NCI-H526 (cell line): Measurements from ENCODE around the gene ST8SIA2.

ENCODE experiments used
- DNase-seq, 2 experiments: peaks; one replicate each; lab custom pipeline; 2025; lab: John Stamatoyannopoulos, UW

The ST8SIA2 gene

GRCh38 chr15:92395098-92395635, 1.5 kb downstream of the ST8SIA2 start:
- no peak for DNase-seq

- no peak for DNase-seq
These were observed 5.7 kb downstream of the ST8SIA2 start for GRCh38 chr15:92399271-92399950.

DNA sequence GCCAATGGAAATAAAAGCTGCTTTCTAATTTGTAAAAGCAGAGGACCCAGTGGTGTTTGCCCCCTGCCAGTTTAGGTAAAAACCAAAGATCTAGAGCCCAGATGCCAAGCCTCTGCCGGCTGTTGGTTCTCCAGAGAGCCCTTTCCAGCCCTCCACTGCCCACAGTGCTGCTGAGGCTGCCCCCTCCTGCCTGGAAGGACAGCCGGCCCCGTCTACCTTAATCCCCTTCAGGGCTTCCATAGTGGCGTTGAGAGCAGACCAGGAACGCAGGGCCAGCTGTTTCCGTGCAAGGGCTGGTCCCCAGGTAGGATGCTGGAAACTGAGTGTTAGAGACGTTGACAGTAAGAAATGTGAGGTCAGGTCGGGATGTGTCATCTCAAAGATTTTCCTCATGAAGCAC, 6.9 kb downstream of the ST8SIA2 start:
- no peak for DNase-seq

- no peak for DNase-seq
These were observed 7.5 kb downstream of the ST8SIA2 start for GRCh38 chr15:92400980-92401787.

DNA sequence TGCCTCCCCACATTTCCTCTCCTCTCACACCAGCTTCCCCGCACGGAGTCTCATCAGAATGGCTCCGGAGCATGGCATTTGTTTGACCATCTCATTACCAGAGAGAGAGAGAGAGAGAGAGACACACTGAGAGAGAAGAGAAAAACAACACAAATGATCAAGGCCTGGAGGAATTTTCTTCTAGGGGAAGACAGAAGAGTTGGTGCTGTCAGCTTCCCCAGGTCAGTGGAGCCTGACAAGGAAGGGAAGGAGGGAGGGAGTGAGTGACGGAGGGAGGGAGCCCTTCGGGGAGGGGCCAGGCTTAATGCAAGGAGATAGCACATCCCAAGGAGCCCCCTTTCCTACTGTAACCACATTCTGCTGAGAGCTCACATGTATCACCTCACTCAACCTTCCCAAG, 9.1 kb downstream of the ST8SIA2 start:
- DNase-seq = no peak

GRCh38 chr15:92405942-92406341, 12.3 kb downstream of the ST8SIA2 start:
- DNase-seq = no peak

DNA sequence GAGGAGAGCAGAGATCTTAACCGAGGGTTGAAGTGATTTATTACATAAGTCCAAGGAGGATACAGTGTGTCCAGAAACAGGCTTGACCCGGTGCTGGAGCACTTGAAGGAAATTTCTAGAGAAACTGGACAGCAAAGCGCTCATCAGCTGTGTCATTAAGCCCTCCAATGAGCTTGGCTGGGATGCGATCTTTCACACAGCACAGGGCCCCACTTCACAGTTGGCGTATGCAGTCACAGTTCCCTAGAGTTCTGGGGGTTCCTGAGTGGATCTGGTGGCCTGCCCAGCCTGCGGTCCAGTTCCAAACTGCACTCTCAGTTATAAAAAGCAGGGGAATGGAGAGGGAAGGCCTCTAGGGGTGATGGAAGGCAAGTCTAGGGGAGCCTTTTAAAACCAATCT, 13.6 kb downstream of the ST8SIA2 start:
- no peak for DNase-seq

DNA sequence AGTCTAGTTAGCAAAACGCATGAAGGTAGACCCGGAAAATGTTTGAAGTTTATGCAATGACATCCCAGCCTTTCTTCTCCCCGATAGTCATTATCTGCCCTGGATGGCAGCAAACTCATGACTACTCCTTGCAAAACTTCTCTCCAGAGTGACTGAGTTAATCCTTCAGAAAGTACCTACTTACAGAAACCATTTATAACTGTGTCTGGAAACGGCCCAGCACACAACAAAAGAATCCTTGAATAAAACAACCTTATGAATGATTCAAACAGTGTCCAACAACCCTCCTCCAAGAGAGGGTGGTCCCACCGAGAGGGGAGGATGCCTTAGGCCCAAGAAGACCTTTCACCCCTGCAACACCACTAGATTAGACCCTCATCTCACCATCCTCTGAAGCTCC, 14.2 kb downstream of the ST8SIA2 start:
- no peak for DNase-seq

- DNase-seq = no peak
These were observed 15.3 kb downstream of the ST8SIA2 start for GRCh38 chr15:92409006-92409405.

DNA sequence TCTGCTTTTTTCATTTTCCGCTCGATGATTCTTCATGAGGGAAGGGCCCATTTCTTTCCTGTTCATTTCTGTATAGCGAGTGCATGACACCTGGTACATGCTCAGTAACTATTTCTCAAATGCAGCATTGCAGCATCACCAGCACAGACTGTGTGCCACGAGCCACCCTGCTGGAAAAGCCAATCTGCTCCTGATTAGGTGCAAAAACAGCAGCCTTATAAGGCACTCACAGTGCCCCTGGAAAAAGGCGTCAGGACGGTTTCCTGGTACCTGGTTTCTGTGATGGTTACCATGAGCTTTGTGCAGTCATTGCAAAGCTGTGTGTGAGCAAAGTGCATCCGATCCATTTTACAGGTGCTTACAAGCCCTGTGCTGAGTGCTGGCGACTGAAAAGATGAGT, 15.8 kb downstream of the ST8SIA2 start:
- no peak for DNase-seq

- no peak for DNase-seq
These were observed 16.9 kb downstream of the ST8SIA2 start for GRCh38 chr15:92410537-92410936.

DNA sequence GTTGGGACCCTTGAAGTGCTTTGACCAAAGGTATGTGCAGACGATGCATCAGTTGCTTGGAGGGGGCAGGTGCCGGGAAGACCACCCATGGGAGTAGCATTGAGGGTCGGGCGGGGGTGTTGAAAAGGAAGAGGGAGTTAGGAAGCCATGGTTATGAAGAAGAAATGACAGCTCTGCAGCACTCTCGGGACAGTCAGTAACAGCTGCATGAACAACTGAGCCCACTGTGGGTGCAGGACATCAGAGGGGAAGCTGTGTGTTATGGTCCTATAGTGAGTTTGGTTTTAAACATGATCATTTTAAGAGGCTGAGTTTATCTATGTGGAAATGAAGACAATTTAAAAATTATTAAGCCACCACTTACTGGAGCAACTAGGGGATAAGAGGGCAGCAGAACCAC, 17.6 kb downstream of the ST8SIA2 start:
- no peak for DNase-seq

DNA sequence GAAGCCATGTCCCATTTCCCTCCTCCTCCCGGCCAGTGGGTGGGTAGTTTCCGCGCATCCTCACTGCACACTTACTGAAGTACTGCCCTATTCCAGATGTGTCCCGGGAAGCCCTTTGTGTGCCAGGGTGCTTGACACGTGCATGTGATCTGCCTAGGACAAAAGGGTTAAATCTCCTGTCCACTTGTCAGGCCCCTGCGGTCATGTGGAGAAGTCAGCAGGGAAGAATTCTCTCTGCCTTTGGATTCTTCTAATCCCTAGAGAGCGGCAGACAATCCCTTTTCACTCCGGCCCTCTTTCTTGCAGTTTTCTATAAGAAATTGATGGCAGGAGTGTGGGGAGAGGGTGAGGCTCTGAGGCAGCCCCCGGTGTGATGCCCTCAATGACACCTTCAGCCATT, 19.8 kb downstream of the ST8SIA2 start:
- DNase-seq = no peak

GRCh38 chr15:92415639-92416297, 22.1 kb downstream of the ST8SIA2 start:
- DNase-seq = no peak

DNA sequence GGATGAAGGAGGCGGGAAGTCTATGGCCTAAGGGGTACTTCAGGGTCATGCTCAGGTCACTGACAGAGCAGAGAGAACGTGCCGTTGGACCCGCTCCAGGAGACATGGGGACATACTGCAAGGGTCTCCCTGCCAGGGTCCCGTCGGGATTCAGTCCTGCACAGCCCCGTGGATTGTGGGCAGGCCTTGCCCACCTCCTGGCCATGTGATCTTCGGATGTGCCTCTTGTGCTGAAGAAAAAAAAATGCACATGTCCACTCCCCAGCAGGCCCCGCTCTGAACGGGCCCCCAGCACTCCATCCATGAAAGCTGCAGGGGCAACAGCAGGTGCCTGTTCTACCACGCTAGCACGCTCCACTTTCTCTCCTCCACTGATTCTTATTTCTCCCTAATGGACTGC, 22.9 kb downstream of the ST8SIA2 start:
- DNase-seq = no peak

GRCh38 chr15:92417716-92418115, 24.0 kb downstream of the ST8SIA2 start:
- no peak for DNase-seq

- DNase-seq = no peak
These were observed 25.2 kb downstream of the ST8SIA2 start for GRCh38 chr15:92418864-92419263.

DNA sequence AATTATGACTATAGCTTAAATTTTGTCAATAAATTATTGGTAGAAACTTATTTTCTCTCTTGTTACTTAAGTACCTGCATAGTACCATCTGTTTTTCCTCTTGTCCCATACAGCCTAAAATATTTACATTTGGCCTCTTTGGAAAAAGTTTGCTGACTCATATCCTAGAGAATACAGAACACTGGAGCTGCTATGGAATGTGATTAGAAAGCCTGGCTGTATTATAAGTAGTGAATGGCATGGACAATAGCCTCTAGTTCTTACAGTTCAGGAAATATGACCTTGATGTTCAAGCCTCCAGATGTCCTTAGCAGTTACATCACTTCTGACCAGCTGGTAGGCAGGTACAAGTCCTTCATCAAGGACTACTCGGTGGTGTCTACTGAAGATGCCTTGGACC, 28.3 kb downstream of the ST8SIA2 start:
- no peak for DNase-seq

DNA sequence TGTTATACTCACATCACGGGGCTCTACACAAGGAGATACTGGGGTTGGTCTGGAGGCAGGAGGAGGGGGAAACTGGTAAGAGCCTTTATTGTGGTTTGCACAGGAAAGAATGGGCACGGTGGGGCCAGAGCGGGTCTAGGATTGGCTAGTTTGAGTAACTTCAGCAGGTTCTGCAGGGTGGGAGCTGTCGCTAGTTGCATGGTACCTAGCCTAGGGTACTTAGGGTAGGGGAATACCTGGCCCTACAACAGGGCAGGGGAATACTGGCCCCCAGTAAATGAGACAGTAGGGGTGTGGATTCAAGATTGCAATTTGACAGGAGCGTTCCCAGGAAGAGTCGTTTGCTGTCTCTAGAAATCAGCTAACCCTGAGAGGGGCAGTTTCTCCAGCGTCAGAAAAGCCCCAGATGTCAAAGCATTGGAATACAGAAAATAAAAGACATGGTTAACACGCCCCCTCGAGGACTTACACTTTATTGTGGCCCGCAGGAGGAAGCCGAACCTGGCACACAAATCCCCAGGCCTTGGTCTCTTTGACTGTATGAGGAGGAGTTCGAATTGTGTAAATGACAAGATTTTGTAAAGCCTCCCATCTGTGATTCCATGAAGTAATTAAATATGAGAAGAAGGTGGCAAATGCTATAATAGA, 32.0 kb downstream of the ST8SIA2 start:
- DNase-seq = no peak

DNA sequence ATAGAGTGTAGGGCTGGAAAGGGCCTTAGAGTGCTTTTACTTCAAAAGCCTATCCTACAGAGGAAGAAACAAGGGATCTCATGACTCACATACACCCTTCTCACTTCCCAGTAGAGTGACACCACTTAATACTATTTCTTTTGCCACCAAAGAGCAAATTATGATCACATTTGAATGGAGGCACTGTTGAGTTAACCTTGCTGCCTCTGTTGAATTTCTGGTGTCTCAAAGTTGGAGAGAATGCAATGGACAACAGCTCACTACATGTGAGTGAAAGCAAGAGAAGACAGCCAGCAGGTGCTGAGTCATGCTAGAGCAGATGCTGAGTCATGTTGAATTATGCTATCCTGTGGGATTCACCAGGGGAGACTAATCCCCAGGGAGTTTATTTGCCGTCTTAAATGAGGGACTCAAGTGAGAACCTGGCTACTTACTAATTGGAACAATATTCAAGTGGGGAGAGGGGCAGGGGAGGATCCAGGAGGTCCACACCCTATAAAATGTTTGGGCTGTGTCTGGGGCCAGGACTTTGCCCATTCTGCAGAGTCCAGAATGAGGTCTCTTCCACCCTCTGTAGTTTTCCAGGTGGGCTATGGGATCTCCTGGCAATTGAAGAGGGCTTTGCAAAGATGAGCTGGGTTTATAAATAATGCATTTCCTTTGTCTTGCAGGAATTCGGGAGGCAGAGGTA, 35.8 kb downstream of the ST8SIA2 start:
- peak; percentile 15 to 52 for DNase-seq

DNA sequence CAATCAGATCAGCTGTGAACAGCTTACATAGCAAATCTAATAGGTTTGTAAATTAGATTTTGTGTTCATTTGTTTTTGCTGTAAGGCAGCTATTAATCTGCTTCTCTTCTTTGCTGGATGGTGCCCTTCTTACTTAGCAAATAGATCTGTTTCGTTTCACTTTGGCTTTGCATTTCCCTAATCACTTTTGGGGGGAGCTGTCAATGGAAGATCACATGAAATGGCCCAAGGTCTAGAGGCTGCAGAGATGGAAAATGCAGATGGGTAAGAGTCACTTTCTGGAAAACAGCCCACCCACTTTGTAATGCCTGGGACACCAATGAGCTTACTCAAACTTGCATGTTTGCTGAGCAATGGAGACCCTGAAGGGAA, 36.4 kb downstream of the ST8SIA2 start:
- DNase-seq = no peak

DNA sequence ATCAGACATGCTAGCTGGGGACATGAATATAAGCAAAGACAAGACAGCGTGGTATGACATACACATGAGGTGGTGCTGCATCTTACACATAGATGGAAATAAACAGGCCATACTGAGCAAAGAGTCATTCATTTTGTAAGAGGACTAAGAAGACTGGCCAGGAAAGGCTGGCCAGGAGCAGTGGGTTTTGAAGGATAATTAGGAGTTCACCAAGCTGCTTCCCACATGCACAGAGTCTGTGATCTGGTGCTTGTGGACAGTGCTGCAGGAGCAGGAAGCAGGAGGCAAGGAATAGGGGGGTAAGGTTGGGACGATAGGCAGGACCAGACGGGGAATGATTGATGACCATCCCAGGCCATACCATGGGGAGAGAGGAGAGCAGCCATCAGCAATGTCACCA, 41.5 kb downstream of the ST8SIA2 start:
- DNase-seq = no peak
